Stimulated activated CD4-positive, alpha-beta T cell treated with anti-CD3 and anti-CD28 coated beads, Interleukin-1b, Interleukin-23, amount 100 ng/mL, for 24 hours (primary cell): ENCODE results near the gene FAM193B.

ENCODE experiments used
- DNase-seq, 4 experiments: peaks; one replicate each; pipeline ENCODE4 v3.0.0-alpha.2; 2020; ENCODE audit warnings: low read depth in 4 of 4, low spot score in 1 of 4

FAM193B gene

GRCh38 chr5:177516601-177517568 is 37.5 kb downstream of the FAM193B start, which contains the start of gene DDX41:
Gene DDX41, minus strand, starts transcription at chr5:177516961. Its CDS starts 16 bp downstream, at chr5:177516945.
- peak; percentile 85 to 93 (median 90) for DNase-seq

- no peak for DNase-seq
Measured at GRCh38 chr5:177515580-177515979, 38.8 kb downstream of the FAM193B start.

- DNase-seq, result no peak
Measured at GRCh38 chr5:177514541-177514940, 39.8 kb downstream of the FAM193B start.

GRCh38 chr5:177513500-177513899 is 40.9 kb downstream of the FAM193B start:
- DNase-seq, result no peak

GRCh38 chr5:177512736-177513380 is 41.5 kb downstream of the FAM193B start:
- no peak for DNase-seq

GRCh38 chr5:177511796-177512675 is 42.3 kb downstream of the FAM193B start:
- DNase-seq, result no peak

GRCh38 chr5:177511181-177511580 is 43.2 kb downstream of the FAM193B start:
- DNase-seq, result no peak

GRCh38 chr5:177510567-177511053 is 43.8 kb downstream of the FAM193B start:
- DNase-seq, result no peak

GRCh38 chr5:177509991-177510566 is 44.3 kb downstream of the FAM193B start:
- DNase-seq, result no peak

- no peak for DNase-seq
Measured at GRCh38 chr5:177509381-177509951, 44.9 kb downstream of the FAM193B start, which contains the start of gene DOK3. Gene DOK3, minus strand, starts transcription at chr5:177509826. Its CDS starts 286 bp downstream, at chr5:177509540.

GRCh38 chr5:177508837-177509236 is 45.5 kb downstream of the FAM193B start:
- no peak for DNase-seq

GRCh38 chr5:177508221-177508611 is 46.1 kb downstream of the FAM193B start:
- DNase-seq, result no peak

GRCh38 chr5:177507596-177508220 is 46.7 kb downstream of the FAM193B start:
- DNase-seq, result no peak

GRCh38 chr5:177507165-177507564 is 47.2 kb downstream of the FAM193B start:
- DNase-seq, result no peak

GRCh38 chr5:177505075-177505474 is 49.3 kb downstream of the FAM193B start:
- DNase-seq, result no peak

- no peak for DNase-seq
Measured at GRCh38 chr5:177504086-177505056, 50.0 kb downstream of the FAM193B start.

GRCh38 chr5:177503351-177504085 is 50.8 kb downstream of the FAM193B start:
- no peak for DNase-seq

- no peak for DNase-seq
Measured at GRCh38 chr5:177502886-177503285, 51.5 kb downstream of the FAM193B start.
